PC-9 (cell line): Measurements from ENCODE around the gene SERTAD3. TPM values are rescaled to one million over a fixed set of nuclear protein-coding genes. Genes with fewer than 3 reads are reported as not detected.

Experiments
- BruUV-seq: library from RNA; stranded (reverse); fragments of 400-500 nt; replicated peaks from 2 replicates; lab custom pipeline; 2021; lab: Mats Ljungman, UMichigan
- CTCF ChIA-PET: fragments of 300-600 bp; sonication (Branson Sonifier 250); formaldehyde crosslinking; loops from one replicate; lab custom pipeline; 2022; ENCODE audit warnings: antibody characterized with exemption; lab: Charles Lee
- POLR2A ChIA-PET: fragments of 300-600 bp; sonication (Branson Sonifier 250); formaldehyde crosslinking; loops from one replicate; lab custom pipeline; 2022; ENCODE audit warnings: antibody characterized with exemption; ENCODE audit not compliant: unreplicated experiment; lab: Charles Lee
- DNase-seq, 2 experiments: peaks; one replicate each; pipeline versions ENCODE4 v3.0.0 to v3.0.0-alpha.2; 2015 to 2022; ENCODE audit warnings: mixed read lengths in 1 of 2
- H2AFZ ChIP-seq: fragments of 200-600 bp; sonication (generic); 2 replicates; pipeline ENCODE4 v1.8.1; 2017; ENCODE audit warnings: antibody characterized with exemption
- H3F3A ChIP-seq: fragments of 200-600 bp; sonication (generic); 2 replicates; pipeline ENCODE4 v1.8.1; 2017; ENCODE audit warnings: antibody characterized with exemption, mild to moderate bottlenecking, low read depth; ENCODE audit not compliant: insufficient read depth
- H3K27ac ChIP-seq: fragments of 200-600 bp; sonication (generic); 2 replicates; pipeline ENCODE4 v1.6.1; 2016; ENCODE audit warnings: mixed run types
- H3K27me3 ChIP-seq: fragments of 200-600 bp; sonication (generic); 2 replicates; pipeline ENCODE4 v1.6.1; 2016; ENCODE audit warnings: low read depth, mixed run types; ENCODE audit not compliant: insufficient read depth
- H3K36me3 ChIP-seq: fragments of 200-600 bp; sonication (generic); 2 replicates; pipeline ENCODE4 v1.6.1; 2016; ENCODE audit warnings: low read depth, mixed run types
- H3K4me1 ChIP-seq: fragments of 200-600 bp; sonication (generic); replicated peaks from 2 replicates; pipeline ENCODE4 v1.6.1; 2016; ENCODE audit warnings: mixed run types; ENCODE audit not compliant: insufficient read depth
- H3K4me2 ChIP-seq: fragments of 200-600 bp; sonication (generic); 2 replicates; pipeline ENCODE4 v1.6.1; 2017; ENCODE audit warnings: mixed run types
- H3K4me3 ChIP-seq: fragments of 200-600 bp; sonication (generic); 2 replicates; pipeline ENCODE4 v1.6.1; 2016; ENCODE audit warnings: mixed run types
- H3K79me2 ChIP-seq: fragments of 200-600 bp; sonication (generic); 2 replicates; pipeline ENCODE4 v1.6.1; 2017; ENCODE audit warnings: low read depth, mixed run types
- H3K9me2 ChIP-seq: fragments of 200-600 bp; sonication (generic); 2 replicates; pipeline ENCODE4 v1.8.1; 2017; ENCODE audit warnings: mild to moderate bottlenecking; ENCODE audit not compliant: insufficient read depth
- H3K9me3 ChIP-seq: fragments of 200-600 bp; sonication (generic); 2 replicates; pipeline ENCODE4 v1.8.1; 2016; ENCODE audit warnings: low read depth; ENCODE audit not compliant: insufficient read depth
- H4K20me1 ChIP-seq: fragments of 200-600 bp; sonication (generic); 2 replicates; pipeline ENCODE4 v1.8.1; 2017; ENCODE audit not compliant: insufficient read depth
- CTCF ChIP-seq: fragments of 200-600 bp; sonication (generic); conservative IDR thresholded peaks from 2 replicates; pipeline ENCODE4 v1.6.1; 2017; ENCODE audit warnings: mixed run types, antibody characterized with exemption, mild to moderate bottlenecking, moderate library complexity
- EZH2 ChIP-seq: fragments of 200-600 bp; sonication (generic); IDR thresholded peaks from 2 replicates; pipeline ENCODE4 v1.8.0; 2017; ENCODE audit warnings: antibody characterized with exemption, low read depth
- intact Hi-C: fragments of 100-400 bp; cut with micrococcal nuclease; formaldehyde crosslinking; loops from one replicate; pipeline ENCODE4 v1.10.0; 2022; ENCODE audit not compliant: unreplicated experiment
- total RNA-seq: library from RNA; stranded (reverse); gene quantifications from 2 replicates; pipeline ENCODE4 v1.2.3, GENCODE V29; 2021

SERTAD3 gene
- total RNA-seq, 1 experiment from 2014 or later: 41.4 TPM

- no peak overlapping the region for H3K4me3 ChIP-seq
- ChIA-PET POLR2A (no interaction called here), CTCF (no interaction called here)
- TF ChIP-seq CTCF: no peak
- TF ChIP-seq EZH2: no peak
- no peaks in the 10 kb centered on the region for H4K20me1 ChIP-seq
- H2AFZ ChIP-seq: no peak overlapping the region
- no peaks in the 10 kb centered on the region for H3K27me3 ChIP-seq
- H3K79me2 ChIP-seq: no peaks in the 10 kb centered on the region
- H3F3A ChIP-seq: no peaks in the 10 kb centered on the region
- no peaks in the 10 kb centered on the region for H3K36me3 ChIP-seq
- H3K27ac ChIP-seq: no peak overlapping the region
- no peaks in the 10 kb centered on the region for H3K4me1 ChIP-seq
- no peak for DNase-seq
- intact Hi-C loops: no loop called here
- no peak overlapping the region for H3K4me2 ChIP-seq
- H3K9me3 ChIP-seq: no peaks in the 10 kb centered on the region
- H3K9me2 ChIP-seq: no peaks in the 10 kb centered on the region
- no TSS peak for BruUV-seq
These were observed 30.6 kb upstream of the SERTAD3 start for GRCh38 chr19:40474737-40475136.

- Histone ChIP-seq H3K27me3 (no peaks in the 10 kb centered on the region), H3K4me3 (no peak overlapping the region), H3F3A (peaks cover 7% of the 10 kb centered on the region), H3K9me2 (no peaks in the 10 kb centered on the region), H3K4me1 (no peaks in the 10 kb centered on the region), H4K20me1 (no peaks in the 10 kb centered on the region), H3K27ac (no peak overlapping the region), H3K79me2 (no peaks in the 10 kb centered on the region), H2AFZ (no peak overlapping the region), H3K36me3 (no peaks in the 10 kb centered on the region), H3K9me3 (no peaks in the 10 kb centered on the region), H3K4me2 (no peak overlapping the region)
- ChIA-PET POLR2A (no interaction called here), CTCF (no interaction called here)
- no TSS peak for BruUV-seq
- intact Hi-C loops: no loop called here
- no peak for TF ChIP-seq EZH2
- TF ChIP-seq CTCF: no peak
- no peak for DNase-seq
These were observed 28.4 kb upstream of the SERTAD3 start for GRCh38 chr19:40472516-40472915.

GRCh38 chr19:40471111-40471510, 27.0 kb upstream of the SERTAD3 start:
- no peak overlapping the region for H3K4me3 ChIP-seq
- no TSS peak for BruUV-seq
- H3K4me2 ChIP-seq: no peak overlapping the region
- no peaks in the 10 kb centered on the region for H3K9me2 ChIP-seq
- intact Hi-C loops: no loop called here
- peaks cover 7% of the 10 kb centered on the region for H3F3A ChIP-seq
- no peak overlapping the region for H3K27ac ChIP-seq
- no peaks in the 10 kb centered on the region for H3K79me2 ChIP-seq
- ChIA-PET CTCF (interaction anchor here (0.7 kb wide), 1 partner anchor 77 kb away, joined by 4 read pairs; no protein-coding TSS in a partner anchor), POLR2A (no interaction called here)
- no peak overlapping the region for H2AFZ ChIP-seq
- no peaks in the 10 kb centered on the region for H3K4me1 ChIP-seq
- no peak for DNase-seq
- H3K27me3 ChIP-seq: no peaks in the 10 kb centered on the region
- H4K20me1 ChIP-seq: no peaks in the 10 kb centered on the region
- H3K36me3 ChIP-seq: no peaks in the 10 kb centered on the region
- no peaks in the 10 kb centered on the region for H3K9me3 ChIP-seq
- TF ChIP-seq CTCF (no peak), EZH2 (no peak)
